HepG2 (cell line): Measurements from ENCODE around the gene UAP1L1. TPM values are rescaled to one million over a fixed set of nuclear protein-coding genes. Genes with fewer than 3 reads are reported as not detected.

Experiments
- CCDC6 ChIP-seq: sonication (generic); formaldehyde crosslinking; IDR thresholded peaks from 2 replicates; pipeline ENCODE4 v1.8.1; 2022; ENCODE audit warnings: mild to moderate bottlenecking, missing genetic modification reagents, moderate library complexity
- CREB3 ChIP-seq: sonication (generic); formaldehyde crosslinking; IDR thresholded peaks from 2 replicates; pipeline ENCODE4 v1.5.0; 2020; ENCODE audit warnings: missing genetic modification reagents
- CREM ChIP-seq, 2 experiments: sonication (generic) in 1 of 2; formaldehyde crosslinking in 1 of 2; IDR thresholded peaks; 2 replicates each; pipeline versions ENCODE4 v1.4.0 to v1.6.1; 2016 to 2020; ENCODE audit warnings: antibody characterized with exemption in 1 of 2, mild to moderate bottlenecking in 1 of 2, missing genetic modification reagents in 1 of 2
- CTCF ChIP-seq: sonication (generic); formaldehyde crosslinking; IDR thresholded peaks from 2 replicates; pipeline ENCODE4 v1.5.0; 2020; ENCODE audit warnings: mild to moderate bottlenecking, missing genetic modification reagents, moderate library complexity
- ETV5 ChIP-seq: IDR thresholded peaks from 2 replicates; pipeline ENCODE4 v1.6.1; 2018; ENCODE audit warnings: missing biosample characterization, missing genetic modification reagents, inconsistent platforms, borderline replicate concordance
- HNRNPL ChIP-seq: fragments of 200-400 bp; formaldehyde crosslinking; IDR thresholded peaks from 2 replicates; pipeline ENCODE4 v1.6.1; 2017; ENCODE audit warnings: mild to moderate bottlenecking, low read depth, low read length
- KAT8 ChIP-seq: IDR thresholded peaks from 2 replicates; pipeline ENCODE4 v1.6.1; 2016; ENCODE audit warnings: missing genetic modification reagents, missing compliant biosample characterization
- MAFF ChIP-seq: IDR thresholded peaks from 2 replicates; pipeline ENCODE4 v1.6.1; 2011; ENCODE audit warnings: low read depth, low read length, improper control_type of control experiment
- RNF2 ChIP-seq: fragments of 450-650 bp; conservative IDR thresholded peaks from 2 replicates; pipeline ENCODE4 v1.6.1; 2016; ENCODE audit warnings: low read depth
- THAP8 ChIP-seq: sonication (generic); formaldehyde crosslinking; IDR thresholded peaks from 2 replicates; pipeline ENCODE4 v1.5.1; 2020; ENCODE audit warnings: missing genetic modification reagents, mild to moderate bottlenecking, borderline replicate concordance
- ZMYM2 ChIP-seq: sonication (generic); formaldehyde crosslinking; IDR thresholded peaks from 2 replicates; pipeline ENCODE4 v1.8.0; 2022; ENCODE audit warnings: mild to moderate bottlenecking, missing genetic modification reagents
- ZNF12 ChIP-seq: sonication (generic); formaldehyde crosslinking; IDR thresholded peaks from 2 replicates; pipeline ENCODE4 v1.5.0; 2020; ENCODE audit warnings: missing genetic modification reagents
- ZNF124 ChIP-seq: sonication (generic); formaldehyde crosslinking; IDR thresholded peaks from 2 replicates; pipeline ENCODE4 v1.4.0; 2020; ENCODE audit warnings: missing genetic modification reagents
- ZNF224 ChIP-seq: sonication (generic); formaldehyde crosslinking; IDR thresholded peaks from 2 replicates; pipeline ENCODE4 v1.5.0; 2020; ENCODE audit warnings: mild to moderate bottlenecking, missing genetic modification reagents
- ZNF891 ChIP-seq: sonication (generic); formaldehyde crosslinking; IDR thresholded peaks from 2 replicates; pipeline ENCODE4 v1.5.0; 2020; ENCODE audit warnings: mild to moderate bottlenecking, missing genetic modification reagents
- polyA plus RNA-seq, 8 experiments: library from polyadenylated mRNA; depleted of rRNA in 3 of 8; stranded (reverse) in 7 of 8; unstranded in 1 of 8; fragments of >200 nt; fragmentation: Illumina TruSeq in 4 of 8; extraction: Trizol in 4 of 8; gene quantifications; 2 replicates each; pipeline versions ENCODE4 v1.2.1 to v1.2.3, GENCODE V29; 2011 to 2016; ENCODE audit warnings: low read depth in 4 of 8, missing spikeins in 1 of 8, mixed read lengths in 1 of 8; ENCODE audit not compliant: insufficient read depth in 1 of 8
- total RNA-seq, 5 experiments: library from RNA; depleted of rRNA; stranded (reverse); fragments of >200 nt; fragmentation: Illumina TruSeq; extraction: Trizol; gene quantifications; 2 replicates each; pipeline ENCODE4 v1.2.3, GENCODE V29; 2016; ENCODE audit warnings: low read depth in 1 of 5
- TF ChIP-seq, protein P1 (sequence below): sonication (generic); formaldehyde crosslinking; IDR thresholded peaks from 2 replicates; pipeline ENCODE4 v1.5.0; 2020; ENCODE audit warnings: missing genetic modification reagents
- TF ChIP-seq, protein P2 (sequence below): sonication (generic); formaldehyde crosslinking; conservative IDR thresholded peaks from 2 replicates; pipeline ENCODE4 v1.4.0; 2020; ENCODE audit warnings: missing genetic modification reagents

UAP1L1 gene
- total and polyA plus RNA-seq, 2 of the 13 experiments (the other 11 are each of a cell fraction or from before 2014, with no cell fraction given) = 5.4 to 6.4 TPM

GRCh38 chr9:137070906-137071275 is 6.4 kb upstream of the UAP1L1 start (continued):
- TF ChIP-seq KAT8 (CRISPR knock-in tag) (no peak; the same call in 1 of the 2 replicates), ZNF891 (CRISPR knock-in tag) (0 out of 2 replicates have a peak, but pooled peaks have one; percentile 41), HNRNPL (0 out of 2 replicates have a peak, but pooled peaks have one; percentile 38), ETV5 (no peak), THAP8 (CRISPR knock-in tag) (no peak), ZMYM2 (CRISPR knock-in tag) (no peak), CREM (IDR thresholded peaks at IDR 0.05) (no peak), CREM (CRISPR knock-in tag; IDR thresholded peaks at IDR 0.05) (no peak), ZNF224 (CRISPR knock-in tag) (no peak), CREB3 (CRISPR knock-in tag) (no peak), CCDC6 (CRISPR knock-in tag) (no peak), RNF2 (no peak), MAFF (no peak), CTCF (CRISPR knock-in tag) (peak; percentile 21; the same call in 1 of the 2 replicates), ZNF124 (no peak), ZNF12 (CRISPR knock-in tag) (no peak)
- TF ChIP-seq, protein P1, sequence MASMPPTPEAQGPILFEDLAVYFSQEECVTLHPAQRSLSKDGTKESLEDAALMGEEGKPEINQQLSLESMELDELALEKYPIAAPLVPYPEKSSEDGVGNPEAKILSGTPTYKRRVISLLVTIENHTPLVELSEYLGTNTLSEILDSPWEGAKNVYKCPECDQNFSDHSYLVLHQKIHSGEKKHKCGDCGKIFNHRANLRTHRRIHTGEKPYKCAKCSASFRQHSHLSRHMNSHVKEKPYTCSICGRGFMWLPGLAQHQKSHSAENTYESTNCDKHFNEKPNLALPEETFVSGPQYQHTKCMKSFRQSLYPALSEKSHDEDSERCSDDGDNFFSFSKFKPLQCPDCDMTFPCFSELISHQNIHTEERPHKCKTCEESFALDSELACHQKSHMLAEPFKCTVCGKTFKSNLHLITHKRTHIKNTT (CRISPR knock-in tag) = no peak
- TF ChIP-seq, protein P2, sequence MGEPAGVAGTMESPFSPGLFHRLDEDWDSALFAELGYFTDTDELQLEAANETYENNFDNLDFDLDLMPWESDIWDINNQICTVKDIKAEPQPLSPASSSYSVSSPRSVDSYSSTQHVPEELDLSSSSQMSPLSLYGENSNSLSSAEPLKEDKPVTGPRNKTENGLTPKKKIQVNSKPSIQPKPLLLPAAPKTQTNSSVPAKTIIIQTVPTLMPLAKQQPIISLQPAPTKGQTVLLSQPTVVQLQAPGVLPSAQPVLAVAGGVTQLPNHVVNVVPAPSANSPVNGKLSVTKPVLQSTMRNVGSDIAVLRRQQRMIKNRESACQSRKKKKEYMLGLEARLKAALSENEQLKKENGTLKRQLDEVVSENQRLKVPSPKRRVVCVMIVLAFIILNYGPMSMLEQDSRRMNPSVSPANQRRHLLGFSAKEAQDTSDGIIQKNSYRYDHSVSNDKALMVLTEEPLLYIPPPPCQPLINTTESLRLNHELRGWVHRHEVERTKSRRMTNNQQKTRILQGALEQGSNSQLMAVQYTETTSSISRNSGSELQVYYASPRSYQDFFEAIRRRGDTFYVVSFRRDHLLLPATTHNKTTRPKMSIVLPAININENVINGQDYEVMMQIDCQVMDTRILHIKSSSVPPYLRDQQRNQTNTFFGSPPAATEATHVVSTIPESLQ = no peak
